OCI-LY1 (cell line): Measurements from ENCODE around the gene SLX4IP.

Experiments
- H2AFZ ChIP-seq: fragments of 200-600 bp; sonication (generic), shearing (Covaris generic); 2 replicates; pipeline ENCODE4 v1.6.0; 2014; ENCODE audit warnings: antibody characterized with exemption, mild to moderate bottlenecking, low read length
- H3F3A ChIP-seq: fragments of 200-600 bp; sonication (generic), shearing (Covaris generic); 2 replicates; pipeline ENCODE4 v1.6.0; 2014; ENCODE audit warnings: mild to moderate bottlenecking, antibody characterized with exemption, low read length, moderate library complexity; ENCODE audit not compliant: insufficient read depth
- H3K27ac ChIP-seq: fragments of 200-600 bp; sonication (generic); 2 replicates; pipeline ENCODE4 v1.5.1; 2014; ENCODE audit warnings: low read length, mixed run types, mild to moderate bottlenecking, low read depth; ENCODE audit not compliant: poor library complexity, severe bottlenecking
- H3K27me3 ChIP-seq: fragments of 200-600 bp; sonication (generic); 2 replicates; pipeline ENCODE4 v1.6.0; 2014; ENCODE audit warnings: antibody characterized with exemption, mild to moderate bottlenecking, low read length, moderate library complexity; ENCODE audit not compliant: insufficient read depth
- H3K36me3 ChIP-seq: fragments of 200-600 bp; sonication (generic); 2 replicates; pipeline ENCODE4 v1.6.1; 2014; ENCODE audit warnings: mild to moderate bottlenecking, antibody characterized with exemption, low read length, moderate library complexity, mixed read lengths; ENCODE audit not compliant: insufficient read depth
- H3K4me1 ChIP-seq: fragments of 200-600 bp; sonication (generic); 2 replicates; pipeline ENCODE4 v1.5.1; 2014; ENCODE audit warnings: mild to moderate bottlenecking, low read length, moderate library complexity; ENCODE audit not compliant: insufficient read depth, severe bottlenecking
- H3K4me2 ChIP-seq: fragments of 200-600 bp; sonication (generic), shearing (Covaris generic); 2 replicates; pipeline ENCODE4 v1.6.1; 2014; ENCODE audit warnings: low read length
- H3K4me3 ChIP-seq: fragments of 200-600 bp; sonication (generic); 2 replicates; pipeline ENCODE4 v1.5.1; 2014; ENCODE audit warnings: low read length, low read depth, mild to moderate bottlenecking, mixed read lengths; ENCODE audit not compliant: poor library complexity, severe bottlenecking
- H3K79me2 ChIP-seq: fragments of 200-600 bp; shearing (Covaris generic); 2 replicates; pipeline ENCODE4 v1.6.1; 2016; ENCODE audit warnings: mixed run types, low read length, mixed read lengths; ENCODE audit not compliant: insufficient read depth
- H3K9ac ChIP-seq: fragments of 200-600 bp; sonication (generic), shearing (Covaris generic); 2 replicates; pipeline ENCODE4 v1.6.1; 2014; ENCODE audit warnings: mild to moderate bottlenecking, low read length, mixed read lengths
- H3K9me2 ChIP-seq: fragments of 200-600 bp; sonication (generic), shearing (Covaris generic); 2 replicates; pipeline ENCODE4 v1.6.1; 2014; ENCODE audit warnings: low read depth, mild to moderate bottlenecking, low read length, mixed read lengths
- H3K9me3 ChIP-seq: fragments of 200-600 bp; shearing (Covaris generic); 2 replicates; pipeline ENCODE4 v1.6.1; 2014; ENCODE audit warnings: low read length, mixed read lengths
- H4K20me1 ChIP-seq: fragments of 200-600 bp; sonication (generic), shearing (Covaris generic); 2 replicates; pipeline ENCODE4 v1.6.0; 2016; ENCODE audit warnings: mild to moderate bottlenecking, low read length; ENCODE audit not compliant: insufficient read depth
- EZH2 ChIP-seq: fragments of 200-600 bp; sonication (generic), shearing (Covaris generic); IDR thresholded peaks from 2 replicates; pipeline ENCODE4 v1.8.0; 2017; ENCODE audit warnings: borderline replicate concordance, mixed run types, mild to moderate bottlenecking, antibody characterized with exemption, low read length, moderate library complexity, mixed read lengths
- TF ChIP-seq, protein P1 (sequence below): fragments of 200-600 bp; sonication (generic), shearing (Covaris generic); IDR thresholded peaks from 2 replicates; pipeline ENCODE4 v1.5.1; 2017; ENCODE audit warnings: mild to moderate bottlenecking, antibody characterized with exemption, low read length, moderate library complexity, mixed read lengths

Gene SLX4IP

DNA sequence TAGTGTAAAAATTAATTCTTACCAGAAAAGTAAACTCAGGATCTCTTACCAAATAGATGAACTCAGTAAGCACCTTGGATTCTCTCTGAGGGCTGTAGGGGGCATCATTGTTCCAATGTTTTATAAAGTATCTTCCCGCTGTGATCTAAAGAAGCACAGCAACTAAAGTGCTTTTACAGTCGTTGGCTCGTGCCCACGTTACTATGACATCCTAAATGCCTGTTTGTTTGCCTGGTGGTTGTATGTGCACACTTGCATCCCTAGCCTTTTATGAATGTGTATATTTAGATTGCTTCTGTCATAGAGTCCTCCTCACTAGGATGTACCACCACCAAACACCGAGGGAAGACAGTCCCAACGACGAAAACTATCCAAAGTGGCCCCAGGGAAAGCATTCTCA, 34.5 kb downstream of the SLX4IP start:
- TF ChIP-seq, protein P1, sequence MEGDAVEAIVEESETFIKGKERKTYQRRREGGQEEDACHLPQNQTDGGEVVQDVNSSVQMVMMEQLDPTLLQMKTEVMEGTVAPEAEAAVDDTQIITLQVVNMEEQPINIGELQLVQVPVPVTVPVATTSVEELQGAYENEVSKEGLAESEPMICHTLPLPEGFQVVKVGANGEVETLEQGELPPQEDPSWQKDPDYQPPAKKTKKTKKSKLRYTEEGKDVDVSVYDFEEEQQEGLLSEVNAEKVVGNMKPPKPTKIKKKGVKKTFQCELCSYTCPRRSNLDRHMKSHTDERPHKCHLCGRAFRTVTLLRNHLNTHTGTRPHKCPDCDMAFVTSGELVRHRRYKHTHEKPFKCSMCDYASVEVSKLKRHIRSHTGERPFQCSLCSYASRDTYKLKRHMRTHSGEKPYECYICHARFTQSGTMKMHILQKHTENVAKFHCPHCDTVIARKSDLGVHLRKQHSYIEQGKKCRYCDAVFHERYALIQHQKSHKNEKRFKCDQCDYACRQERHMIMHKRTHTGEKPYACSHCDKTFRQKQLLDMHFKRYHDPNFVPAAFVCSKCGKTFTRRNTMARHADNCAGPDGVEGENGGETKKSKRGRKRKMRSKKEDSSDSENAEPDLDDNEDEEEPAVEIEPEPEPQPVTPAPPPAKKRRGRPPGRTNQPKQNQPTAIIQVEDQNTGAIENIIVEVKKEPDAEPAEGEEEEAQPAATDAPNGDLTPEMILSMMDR: peak; percentile 62
- no peak for TF ChIP-seq EZH2
- Histone ChIP-seq H3K27me3 (no peaks in the 10 kb centered on the region), H4K20me1 (no peaks in the 10 kb centered on the region), H3K9me2 (no peaks in the 10 kb centered on the region), H3K4me2 (no peak overlapping the region), H3K4me3 (no peak overlapping the region), H3K4me1 (no peaks in the 10 kb centered on the region), H3K27ac (no peak overlapping the region), H3K36me3 (no peaks in the 10 kb centered on the region), H3K9ac (no peak overlapping the region), H3K9me3 (no peaks in the 10 kb centered on the region), H3K79me2 (no peaks in the 10 kb centered on the region), H2AFZ (no peak overlapping the region), H3F3A (no peaks in the 10 kb centered on the region)

- Histone ChIP-seq H3K9me2 (no peaks in the 10 kb centered on the region), H3K4me2 (no peak overlapping the region)
- no peak for TF ChIP-seq EZH2
- TF ChIP-seq, protein P1: no peak
Measured at GRCh38 chr20:10470276-10470675, 35.2 kb downstream of the SLX4IP start.

DNA sequence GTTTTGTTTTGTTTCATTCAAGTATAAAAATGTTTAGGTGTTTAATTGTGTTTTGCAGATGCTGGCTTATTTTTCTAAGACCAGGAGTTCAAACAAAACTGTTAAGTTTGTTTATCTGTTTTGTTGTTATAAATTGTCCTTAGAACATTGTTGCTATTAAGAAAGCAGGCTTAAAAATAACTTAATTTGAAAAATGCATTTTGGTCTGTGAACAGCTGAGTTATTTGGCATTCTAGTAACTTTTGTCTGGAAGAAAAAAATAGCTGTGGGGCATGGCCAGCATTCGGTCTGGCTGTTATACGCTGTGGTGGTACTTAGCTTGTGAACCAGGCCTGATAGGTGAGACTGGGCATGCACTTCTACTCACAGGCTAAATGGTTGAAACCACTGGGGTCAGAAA, 37.8 kb downstream of the SLX4IP start:
- H3K9me2 ChIP-seq: no peaks in the 10 kb centered on the region
- H3K4me1 ChIP-seq: peaks cover 15% of the 10 kb centered on the region
- H4K20me1 ChIP-seq: no peaks in the 10 kb centered on the region
- H3K27me3 ChIP-seq: no peaks in the 10 kb centered on the region
- H3K36me3 ChIP-seq: no peaks in the 10 kb centered on the region
- no peaks in the 10 kb centered on the region for H3F3A ChIP-seq
- TF ChIP-seq, protein P1: no peak
- TF ChIP-seq EZH2: no peak
- H3K27ac ChIP-seq: no peak overlapping the region
- H3K9me3 ChIP-seq: no peaks in the 10 kb centered on the region
- no peak overlapping the region for H3K9ac ChIP-seq
- no peak overlapping the region for H2AFZ ChIP-seq
- no peaks in the 10 kb centered on the region for H3K79me2 ChIP-seq
- H3K4me2 ChIP-seq: no peak overlapping the region
- H3K4me3 ChIP-seq: no peak overlapping the region

More at GRCh38 chr20:10470276-10470675, 35.2 kb downstream of the SLX4IP start:
- Histone ChIP-seq H3K9ac (no peak overlapping the region), H3K36me3 (no peaks in the 10 kb centered on the region), H3F3A (no peaks in the 10 kb centered on the region), H3K27ac (no peak overlapping the region), H4K20me1 (no peaks in the 10 kb centered on the region), H2AFZ (no peak overlapping the region), H3K4me1 (peaks cover 2% of the 10 kb centered on the region), H3K79me2 (no peaks in the 10 kb centered on the region), H3K4me3 (no peak overlapping the region), H3K9me3 (no peaks in the 10 kb centered on the region), H3K27me3 (no peaks in the 10 kb centered on the region)
